ENCODE measurements around the gene KCTD18.

Gene KCTD18

DNA sequence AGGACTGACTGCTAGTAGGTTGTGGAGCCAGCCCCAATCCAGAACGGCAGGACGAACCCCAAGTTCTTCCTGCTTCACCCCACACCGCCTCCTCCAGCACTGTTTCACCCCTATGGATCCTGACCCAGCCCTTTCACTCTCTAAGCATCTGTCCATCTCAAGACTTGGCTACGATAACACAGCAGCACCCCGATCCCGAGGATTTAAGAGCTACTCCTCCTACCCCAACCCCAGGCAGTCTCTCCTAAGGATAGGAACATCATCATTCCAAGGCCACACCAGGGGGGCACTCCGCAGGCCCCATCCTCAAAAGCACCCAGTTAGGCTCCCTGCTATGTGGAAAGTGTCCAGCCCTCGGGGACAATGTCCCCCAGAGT is 645 bp downstream of the KCTD18 start:
- H3K27me3 ChIP-seq (ENCODE audit: insufficient read depth, low read length): no peaks in the 10 kb centered on the region
- no peaks in the 10 kb centered on the region for H3K4me1 ChIP-seq (ENCODE audit: insufficient read depth, low read length)
- H3K9me3 ChIP-seq (ENCODE audit: insufficient read depth, low read depth, low read length): no peaks in the 10 kb centered on the region
- H3K36me3 ChIP-seq (ENCODE audit: insufficient read depth, low read depth, low read length): no peaks in the 10 kb centered on the region
- peak overlapping the region; percentile 77 for H3K4me3 ChIP-seq (ENCODE audit: low read length)
- peak overlapping the region; percentile 86 for H3K9ac ChIP-seq (ENCODE audit: low read depth, low read length)
- H3K27ac ChIP-seq (ENCODE audit: low read length): no peak overlapping the region

DNA sequence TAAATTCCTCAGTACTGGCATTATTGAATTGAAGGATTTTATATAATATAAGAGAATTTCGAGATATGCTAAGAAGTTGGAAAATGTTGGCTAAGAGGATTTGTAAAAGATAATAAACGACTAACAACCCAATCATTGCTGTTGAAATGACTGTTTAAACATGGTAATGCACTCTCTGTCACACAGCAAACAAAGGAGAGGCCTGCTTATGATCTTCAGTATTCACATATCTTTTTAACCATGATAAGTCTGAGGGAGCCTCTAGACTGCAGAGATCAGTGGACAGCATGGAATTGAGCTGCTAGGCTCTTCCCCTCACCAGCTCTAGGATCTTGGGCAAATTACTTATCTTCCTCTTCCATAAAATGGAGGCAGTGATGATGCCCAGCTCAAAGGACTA is 2.7 kb downstream of the KCTD18 start:
- Histone ChIP-seq H3K27ac (ENCODE audit: low read length) (no peak overlapping the region), H3K9me3 (ENCODE audit: insufficient read depth, low read depth, low read length) (no peaks in the 10 kb centered on the region), H3K4me1 (ENCODE audit: insufficient read depth, low read length) (no peaks in the 10 kb centered on the region), H3K9ac (ENCODE audit: low read depth, low read length) (no peak overlapping the region), H3K27me3 (ENCODE audit: insufficient read depth, low read length) (no peaks in the 10 kb centered on the region), H3K36me3 (ENCODE audit: insufficient read depth, low read depth, low read length) (no peaks in the 10 kb centered on the region), H3K4me3 (ENCODE audit: low read length) (no peak overlapping the region)

DNA sequence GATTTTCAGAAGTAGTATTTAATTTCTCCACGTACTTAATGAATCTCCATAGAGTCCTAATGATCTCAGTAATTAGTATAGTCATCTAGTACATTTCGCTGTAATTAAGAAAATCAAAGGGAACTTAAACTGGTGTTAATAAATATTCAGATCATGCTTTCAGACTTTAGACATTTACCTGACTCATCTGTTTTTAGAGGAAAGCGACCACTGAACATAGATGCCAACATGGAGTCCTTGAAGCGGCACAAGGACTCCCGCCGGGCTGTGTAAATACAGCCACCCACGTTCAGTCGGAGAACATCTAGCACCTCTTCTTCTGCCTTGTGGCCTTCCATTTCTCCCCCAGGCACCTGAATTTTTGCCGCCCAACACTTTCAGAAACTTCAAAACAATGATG is 3.2 kb downstream of the KCTD18 start:
- no peaks in the 10 kb centered on the region for H3K36me3 ChIP-seq (ENCODE audit: insufficient read depth, low read depth, low read length)
- no peaks in the 10 kb centered on the region for H3K4me1 ChIP-seq (ENCODE audit: insufficient read depth, low read length)
- no peak overlapping the region for H3K4me3 ChIP-seq (ENCODE audit: low read length)
- no peak overlapping the region for H3K9ac ChIP-seq (ENCODE audit: low read depth, low read length)
- H3K27me3 ChIP-seq (ENCODE audit: insufficient read depth, low read length): no peaks in the 10 kb centered on the region
- no peak overlapping the region for H3K27ac ChIP-seq (ENCODE audit: low read length)
- no peaks in the 10 kb centered on the region for H3K9me3 ChIP-seq (ENCODE audit: insufficient read depth, low read depth, low read length)

DNA sequence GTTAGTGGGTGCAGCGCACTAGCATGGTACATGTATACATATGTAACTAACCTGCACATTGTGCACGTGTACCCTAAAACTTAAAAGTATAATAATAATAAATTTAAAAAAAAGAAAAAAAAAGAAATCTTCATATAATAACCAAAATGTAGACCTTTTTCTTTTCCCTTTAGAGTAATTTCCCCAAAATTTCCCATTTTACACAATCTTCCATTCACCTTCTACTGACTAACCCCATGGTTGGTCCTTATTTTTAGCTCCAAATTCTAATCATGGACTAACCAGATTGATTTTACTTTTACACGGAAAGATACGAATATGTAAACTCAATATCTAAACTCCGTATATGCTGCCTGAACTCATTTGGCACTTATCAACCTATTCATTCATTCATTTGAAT is 7.7 kb downstream of the KCTD18 start:
- no peaks in the 10 kb centered on the region for H3K9me3 ChIP-seq (ENCODE audit: insufficient read depth, low read depth, low read length)
- no peak overlapping the region for H3K9ac ChIP-seq (ENCODE audit: low read depth, low read length)
- no peaks in the 10 kb centered on the region for H3K27me3 ChIP-seq (ENCODE audit: insufficient read depth, low read length)
- no peak overlapping the region for H3K27ac ChIP-seq (ENCODE audit: low read length)
- H3K4me1 ChIP-seq (ENCODE audit: insufficient read depth, low read length): 0 out of 2 replicates have a peak, but pooled peaks cover 5% of the 10 kb centered on the region
- H3K36me3 ChIP-seq (ENCODE audit: insufficient read depth, low read depth, low read length): no peaks in the 10 kb centered on the region
- H3K4me3 ChIP-seq (ENCODE audit: low read length): no peak overlapping the region

DNA sequence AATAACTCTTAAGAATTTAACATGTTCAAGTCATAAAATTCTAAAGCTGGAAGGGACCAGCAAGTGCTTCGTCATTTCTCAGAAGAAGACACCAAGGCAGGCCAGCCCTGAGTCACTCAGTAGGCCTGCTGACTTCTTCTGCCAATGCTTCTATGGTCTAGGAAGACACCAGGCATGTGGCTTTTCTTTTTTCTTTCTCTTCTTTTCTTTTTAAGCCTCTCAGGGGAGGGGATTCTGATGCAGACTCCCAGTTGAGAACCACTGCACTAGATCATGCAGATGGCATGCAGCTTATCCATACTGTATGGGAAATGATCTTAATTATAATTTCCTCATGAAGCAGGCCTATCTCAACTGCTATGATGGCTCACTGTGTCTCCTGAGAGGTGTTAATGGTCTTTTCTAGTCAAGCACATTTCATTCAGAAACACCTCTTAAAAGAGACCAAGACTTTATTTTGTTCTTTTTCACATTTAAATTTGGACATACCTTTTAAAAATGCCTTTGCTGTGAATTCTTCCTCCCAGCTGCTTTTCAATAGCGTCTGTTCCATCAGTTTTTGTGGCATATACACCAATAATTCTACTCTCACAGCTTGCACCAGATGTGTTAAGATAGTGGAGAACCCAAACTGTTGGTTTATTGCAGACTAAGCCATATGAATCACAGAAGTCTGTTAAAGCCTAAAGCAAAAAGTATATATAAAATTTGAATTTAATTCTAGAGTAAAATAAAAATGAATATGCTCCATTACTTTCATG is 11.3 kb downstream of the KCTD18 start:
- Histone ChIP-seq H3K27me3 (ENCODE audit: insufficient read depth, low read length) (no peaks in the 10 kb centered on the region), H3K27ac (ENCODE audit: low read length) (no peak overlapping the region), H3K4me1 (ENCODE audit: insufficient read depth, low read length) (0 out of 2 replicates have a peak, but pooled peaks cover 5% of the 10 kb centered on the region), H3K9ac (ENCODE audit: low read depth, low read length) (no peak overlapping the region), H3K4me3 (ENCODE audit: low read length) (no peak overlapping the region), H3K9me3 (ENCODE audit: insufficient read depth, low read depth, low read length) (no peaks in the 10 kb centered on the region), H3K36me3 (ENCODE audit: insufficient read depth, low read depth, low read length) (no peaks in the 10 kb centered on the region; the same call in 1 of the 2 replicates)

- Histone ChIP-seq H3K9me3 (ENCODE audit: insufficient read depth, low read depth, low read length) (no peaks in the 10 kb centered on the region), H3K27ac (ENCODE audit: low read length) (no peak overlapping the region), H3K4me1 (ENCODE audit: insufficient read depth, low read length) (0 out of 2 replicates have a peak, but pooled peaks cover 5% of the 10 kb centered on the region), H3K36me3 (ENCODE audit: insufficient read depth, low read depth, low read length) (no peaks in the 10 kb centered on the region; the same call in 1 of the 2 replicates), H3K9ac (ENCODE audit: low read depth, low read length) (no peak overlapping the region), H3K4me3 (ENCODE audit: low read length) (no peak overlapping the region), H3K27me3 (ENCODE audit: insufficient read depth, low read length) (no peaks in the 10 kb centered on the region)
These were observed 13.2 kb downstream of the KCTD18 start for GRCh38 chr2:200496696-200497095.

DNA sequence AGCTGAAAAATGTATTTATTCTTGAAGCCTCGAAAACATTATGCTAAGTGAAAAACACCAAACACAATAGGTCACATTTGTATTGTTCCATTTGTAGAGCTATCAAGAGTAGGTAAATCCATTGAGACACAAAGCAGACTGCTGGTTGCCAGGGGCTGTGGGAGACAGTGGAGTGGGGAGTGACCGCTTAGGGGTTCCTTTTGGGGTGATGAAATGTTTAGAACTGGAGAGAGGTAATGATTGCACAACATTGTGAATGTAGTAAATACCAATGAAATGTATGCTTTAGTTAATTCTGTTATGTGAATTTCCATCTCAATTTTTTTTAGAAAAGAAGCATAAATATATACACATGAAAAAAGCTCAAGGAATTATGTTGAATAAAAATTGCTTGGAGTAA is 15.8 kb downstream of the KCTD18 start:
- Histone ChIP-seq H3K4me1 (ENCODE audit: insufficient read depth, low read length) (0 out of 2 replicates have a peak, but pooled peaks cover 5% of the 10 kb centered on the region), H3K27me3 (ENCODE audit: insufficient read depth, low read length) (no peaks in the 10 kb centered on the region), H3K36me3 (ENCODE audit: insufficient read depth, low read depth, low read length) (no peaks in the 10 kb centered on the region; the same call in 1 of the 2 replicates), H3K9ac (ENCODE audit: low read depth, low read length) (no peak overlapping the region), H3K27ac (ENCODE audit: low read length) (no peak overlapping the region), H3K4me3 (ENCODE audit: low read length) (no peak overlapping the region), H3K9me3 (ENCODE audit: insufficient read depth, low read depth, low read length) (no peaks in the 10 kb centered on the region)

- Histone ChIP-seq H3K27ac (ENCODE audit: low read length) (no peak overlapping the region), H3K4me1 (ENCODE audit: insufficient read depth, low read length) (no peaks in the 10 kb centered on the region), H3K27me3 (ENCODE audit: insufficient read depth, low read length) (no peaks in the 10 kb centered on the region), H3K36me3 (ENCODE audit: insufficient read depth, low read depth, low read length) (no peaks in the 10 kb centered on the region; the same call in 1 of the 2 replicates), H3K9ac (ENCODE audit: low read depth, low read length) (no peak overlapping the region), H3K9me3 (ENCODE audit: insufficient read depth, low read depth, low read length) (no peaks in the 10 kb centered on the region), H3K4me3 (ENCODE audit: low read length) (no peak overlapping the region)
These were observed 17.2 kb downstream of the KCTD18 start for GRCh38 chr2:200492656-200493055.

- H3K27me3 ChIP-seq (ENCODE audit: insufficient read depth, low read length): no peaks in the 10 kb centered on the region
- H3K27ac ChIP-seq (ENCODE audit: low read length): no peak overlapping the region
- H3K4me3 ChIP-seq (ENCODE audit: low read length): no peak overlapping the region
- no peaks in the 10 kb centered on the region for H3K9me3 ChIP-seq (ENCODE audit: insufficient read depth, low read depth, low read length)
- no peak overlapping the region for H3K9ac ChIP-seq (ENCODE audit: low read depth, low read length)
- no peaks in the 10 kb centered on the region for H3K4me1 ChIP-seq (ENCODE audit: insufficient read depth, low read length)
- H3K36me3 ChIP-seq (ENCODE audit: insufficient read depth, low read depth, low read length): no peaks in the 10 kb centered on the region; the same call in 1 of the 2 replicates
These were observed 19.9 kb downstream of the KCTD18 start for GRCh38 chr2:200490001-200490400.

DNA sequence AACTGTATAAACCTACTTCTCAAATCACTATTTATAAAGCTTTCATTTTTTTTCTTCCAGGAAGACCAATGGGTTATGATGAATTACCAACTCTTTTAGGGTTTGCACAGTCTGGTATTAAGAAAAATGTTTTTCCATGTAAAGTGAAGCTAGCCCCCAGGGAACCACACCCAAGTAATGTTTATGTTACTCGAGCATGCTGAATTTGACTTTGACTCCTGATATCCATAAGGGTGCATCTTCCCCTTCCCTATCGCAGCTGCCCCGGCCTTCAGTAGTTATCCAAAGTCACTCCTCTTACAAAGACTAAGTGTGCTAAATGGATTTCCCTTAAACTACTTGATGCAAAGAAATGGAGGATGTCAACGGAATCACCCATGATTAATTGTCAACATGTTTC is 21.7 kb downstream of the KCTD18 start:
- H3K4me3 ChIP-seq (ENCODE audit: low read length): no peak overlapping the region
- H3K9ac ChIP-seq (ENCODE audit: low read depth, low read length): no peak overlapping the region
- 0 out of 2 replicates have a peak, but pooled peaks cover 3% of the 10 kb centered on the region for H3K4me1 ChIP-seq (ENCODE audit: insufficient read depth, low read length)
- H3K27ac ChIP-seq (ENCODE audit: low read length): no peak overlapping the region
- H3K27me3 ChIP-seq (ENCODE audit: insufficient read depth, low read length): no peaks in the 10 kb centered on the region
- no peaks in the 10 kb centered on the region for H3K9me3 ChIP-seq (ENCODE audit: insufficient read depth, low read depth, low read length)
- no peaks in the 10 kb centered on the region; the same call in 1 of the 2 replicates for H3K36me3 ChIP-seq (ENCODE audit: insufficient read depth, low read depth, low read length)

- Histone ChIP-seq H3K36me3 (ENCODE audit: insufficient read depth, low read depth, low read length) (no peaks in the 10 kb centered on the region; the same call in 1 of the 2 replicates), H3K4me1 (ENCODE audit: insufficient read depth, low read length) (0 out of 2 replicates have a peak, but pooled peaks cover 3% of the 10 kb centered on the region), H3K4me3 (ENCODE audit: low read length) (no peak overlapping the region), H3K27me3 (ENCODE audit: insufficient read depth, low read length) (no peaks in the 10 kb centered on the region), H3K9ac (ENCODE audit: low read depth, low read length) (no peak overlapping the region), H3K9me3 (ENCODE audit: insufficient read depth, low read depth, low read length) (no peaks in the 10 kb centered on the region), H3K27ac (ENCODE audit: low read length) (no peak overlapping the region)
These were observed 23.3 kb downstream of the KCTD18 start for GRCh38 chr2:200486529-200486928.

DNA sequence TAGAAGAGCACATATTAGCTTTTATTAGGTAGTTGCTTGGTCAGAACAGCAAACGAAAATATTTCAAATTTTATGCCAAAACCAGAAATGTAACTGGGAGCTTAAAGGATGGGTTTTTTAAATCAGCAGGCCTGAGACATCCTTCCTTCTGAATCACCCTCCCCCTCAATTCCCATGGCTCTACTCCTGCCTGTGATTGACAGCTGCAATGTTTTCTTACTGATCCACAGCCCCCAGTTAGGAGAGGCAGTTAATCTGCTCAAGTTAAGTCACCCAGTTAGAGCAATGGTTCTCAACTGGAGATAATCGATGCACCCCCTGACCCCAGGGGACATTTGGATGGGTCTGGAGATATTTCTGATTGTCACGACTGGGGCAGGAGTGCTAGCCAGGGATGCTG is 24.9 kb downstream of the KCTD18 start:
- no peaks in the 10 kb centered on the region for H3K9me3 ChIP-seq (ENCODE audit: insufficient read depth, low read depth, low read length)
- peaks cover 2% of the 10 kb centered on the region; the same call in 1 of the 2 replicates for H3K36me3 ChIP-seq (ENCODE audit: insufficient read depth, low read depth, low read length)
- peaks cover 12% of the 10 kb centered on the region; the same call in 1 of the 2 replicates for H3K4me1 ChIP-seq (ENCODE audit: insufficient read depth, low read length)
- H3K27ac ChIP-seq (ENCODE audit: low read length): no peak overlapping the region
- H3K4me3 ChIP-seq (ENCODE audit: low read length): no peak overlapping the region
- no peaks in the 10 kb centered on the region for H3K27me3 ChIP-seq (ENCODE audit: insufficient read depth, low read length)
- no peak overlapping the region for H3K9ac ChIP-seq (ENCODE audit: low read depth, low read length)
